ENCODE measurements around the gene BBS9.

GRCh38 chr7:33392148-33392547 lies 262.8 kb downstream of the BBS9 start:
- TF ChIP-seq POLR2AphosphoS5 (IDR thresholded peaks at IDR 0.05; ENCODE audit: insufficient read depth in 1 of 2, low read depth in 1 of 2) (no peak), CTCF (IDR thresholded peaks at IDR 0.05) (no peak)
